ENCODE measurements around the gene SMAD5.

Gene SMAD5

GRCh38 chr5:136141561-136141960 is 8.9 kb downstream of the SMAD5 start:
- H3K79me2 ChIP-seq (ENCODE audit: control insufficient read depth, insufficient read depth, low read length, poor library complexity), result peaks cover 10% of the 10 kb centered on the region

DNA sequence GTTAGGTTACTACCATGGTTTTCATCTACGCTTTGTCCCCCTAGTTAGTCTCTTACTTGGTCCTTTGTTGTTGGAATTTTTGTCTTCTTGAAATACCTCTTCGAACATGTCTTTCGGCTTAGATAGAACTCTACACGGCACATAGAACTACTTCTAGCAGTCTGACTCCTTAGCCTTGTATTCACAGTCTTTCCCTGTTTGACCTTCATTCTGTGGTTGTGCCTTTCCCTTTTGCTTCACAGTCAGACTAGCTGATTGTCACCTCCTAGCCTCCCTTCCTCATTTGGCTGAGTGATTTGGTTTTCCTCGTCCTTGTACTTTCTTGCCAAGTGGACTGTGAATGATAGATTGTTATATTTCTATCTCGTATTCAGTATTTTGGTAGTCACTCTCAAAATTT is 10.7 kb downstream of the SMAD5 start:
- DNase-seq, result no peak
- H3K4me3 ChIP-seq (ENCODE audit: low read depth, low read length), result no peak overlapping the region
- no peak overlapping the region for H4K8ac ChIP-seq (ENCODE audit: low read depth, low read length)
- H2BK12ac ChIP-seq (ENCODE audit: low read length), result no peak overlapping the region
- H3K79me1 ChIP-seq (ENCODE audit: low read length), result no peaks in the 10 kb centered on the region
- H3K18ac ChIP-seq (ENCODE audit: low read length), result no peak overlapping the region
- no peaks in the 10 kb centered on the region for H3K9me3 ChIP-seq (ENCODE audit: insufficient read depth, low read depth, low read length)
- peaks cover 0 to 3% of the 10 kb centered on the region in 2 experiments for H3K4me1 ChIP-seq (ENCODE audit: control insufficient read depth in 1 of 2, insufficient read depth in 2 of 2, low read length in 2 of 2)
- H4K91ac ChIP-seq (ENCODE audit: low read depth, low read length), result no peak overlapping the region
- H3K4me2 ChIP-seq (ENCODE audit: low read length), result no peak overlapping the region
- H3K79me2 ChIP-seq (ENCODE audit: control insufficient read depth, insufficient read depth, low read length, poor library complexity), result peaks cover 7% of the 10 kb centered on the region
- no peak overlapping the region for H3K14ac ChIP-seq (ENCODE audit: low read length)
- no peak overlapping the region for H3K9ac ChIP-seq (ENCODE audit: low read length)
- H4K12ac ChIP-seq (ENCODE audit: low read depth, low read length), result no peak overlapping the region
- no CpG with 5 or more reads among the region's 6 CpGs for WGBS (ENCODE audit: extremely low coverage, insufficient coverage, insufficient read length)
- no peak overlapping the region for H3K4ac ChIP-seq (ENCODE audit: low read depth, low read length)
- no peak overlapping the region for H2AFZ ChIP-seq (ENCODE audit: insufficient read depth, low read length, poor library complexity)
- no peaks in the 10 kb centered on the region for H3K36me3 ChIP-seq (ENCODE audit: control insufficient read depth in 1 of 2, insufficient read depth in 2 of 2, low read length in 2 of 2)
- no peak overlapping the region for H3K27ac ChIP-seq (ENCODE audit: low read depth, low read length)
- no peak overlapping the region for H2BK5ac ChIP-seq (ENCODE audit: low read depth, low read length, poor library complexity)
- peak overlapping the region; percentile 11 for H3K23ac ChIP-seq (ENCODE audit: low read length)
- no peak overlapping the region for H2AK5ac ChIP-seq (ENCODE audit: low read length)
- H2BK120ac ChIP-seq (ENCODE audit: insufficient read depth, low read length, poor library complexity), result no peak overlapping the region
- H3K27me3 ChIP-seq (ENCODE audit: insufficient read depth, low read length), result no peaks in the 10 kb centered on the region

More at GRCh38 chr5:136141561-136141960, 8.9 kb downstream of the SMAD5 start:
- Histone ChIP-seq H4K91ac (ENCODE audit: low read depth, low read length) (no peak overlapping the region), H2AFZ (ENCODE audit: insufficient read depth, low read length, poor library complexity) (no peak overlapping the region), H3K4me1 (ENCODE audit: control insufficient read depth in 1 of 2, insufficient read depth in 2 of 2, low read length in 2 of 2) (peaks cover 0 to 3% of the 10 kb centered on the region in 2 experiments), H2BK5ac (ENCODE audit: low read depth, low read length, poor library complexity) (no peak overlapping the region), H3K4me2 (ENCODE audit: low read length) (no peak overlapping the region), H3K9ac (ENCODE audit: low read length) (no peak overlapping the region), H4K8ac (ENCODE audit: low read depth, low read length) (no peak overlapping the region), H3K36me3 (ENCODE audit: control insufficient read depth in 1 of 2, insufficient read depth in 2 of 2, low read length in 2 of 2) (no peaks in the 10 kb centered on the region), H2AK5ac (ENCODE audit: low read length) (no peak overlapping the region), H2BK120ac (ENCODE audit: insufficient read depth, low read length, poor library complexity) (no peak overlapping the region), H3K27me3 (ENCODE audit: insufficient read depth, low read length) (no peaks in the 10 kb centered on the region), H2BK12ac (ENCODE audit: low read length) (no peak overlapping the region), H4K12ac (ENCODE audit: low read depth, low read length) (no peak overlapping the region), H3K9me3 (ENCODE audit: insufficient read depth, low read depth, low read length) (no peaks in the 10 kb centered on the region), H3K4ac (ENCODE audit: low read depth, low read length) (no peak overlapping the region), H3K18ac (ENCODE audit: low read length) (no peak overlapping the region), H3K79me1 (ENCODE audit: low read length) (no peaks in the 10 kb centered on the region), H3K14ac (ENCODE audit: low read length) (no peak overlapping the region), H3K4me3 (ENCODE audit: low read depth, low read length) (no peak overlapping the region), H3K23ac (ENCODE audit: low read length) (no peak overlapping the region), H3K27ac (ENCODE audit: low read depth, low read length) (no peak overlapping the region)
- DNase-seq, result no peak

DNA sequence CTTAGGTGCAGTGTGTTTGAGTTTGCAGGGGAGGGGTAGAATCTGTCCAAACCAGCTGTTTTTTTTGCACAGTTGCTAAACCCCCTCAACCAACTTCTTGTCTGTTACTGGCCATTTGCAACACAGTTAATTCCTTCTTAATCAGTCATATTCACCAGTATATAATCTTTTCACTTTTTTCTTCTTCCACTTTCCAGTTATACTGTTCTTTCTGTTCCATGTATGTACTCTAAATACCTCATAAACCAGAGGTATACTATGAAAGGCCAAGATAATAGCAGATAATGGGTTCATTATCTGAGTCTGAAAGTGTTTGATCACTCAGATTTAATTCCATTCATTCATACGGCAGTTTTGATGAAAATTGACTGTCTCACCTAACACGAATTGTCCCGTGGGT is 11.1 kb downstream of the SMAD5 start:
- Histone ChIP-seq H2BK12ac (ENCODE audit: low read length) (no peak overlapping the region), H3K4me3 (ENCODE audit: low read depth, low read length) (no peak overlapping the region), H3K27me3 (ENCODE audit: insufficient read depth, low read length) (no peaks in the 10 kb centered on the region), H3K79me2 (ENCODE audit: control insufficient read depth, insufficient read depth, low read length, poor library complexity) (peaks cover 7% of the 10 kb centered on the region), H3K14ac (ENCODE audit: low read length) (no peak overlapping the region), H2BK120ac (ENCODE audit: insufficient read depth, low read length, poor library complexity) (no peak overlapping the region), H2AFZ (ENCODE audit: insufficient read depth, low read length, poor library complexity) (no peak overlapping the region), H3K18ac (ENCODE audit: low read length) (no peak overlapping the region), H3K4me1 (ENCODE audit: control insufficient read depth in 1 of 2, insufficient read depth in 2 of 2, low read length in 2 of 2) (peaks cover 0 to 3% of the 10 kb centered on the region in 2 experiments), H2AK5ac (ENCODE audit: low read length) (no peak overlapping the region), H4K8ac (ENCODE audit: low read depth, low read length) (no peak overlapping the region), H3K36me3 (ENCODE audit: control insufficient read depth in 1 of 2, insufficient read depth in 2 of 2, low read length in 2 of 2) (no peaks in the 10 kb centered on the region), H3K27ac (ENCODE audit: low read depth, low read length) (no peak overlapping the region), H3K4ac (ENCODE audit: low read depth, low read length) (no peak overlapping the region), H3K23ac (ENCODE audit: low read length) (no peak overlapping the region), H2BK5ac (ENCODE audit: low read depth, low read length, poor library complexity) (no peak overlapping the region), H3K4me2 (ENCODE audit: low read length) (no peak overlapping the region), H3K79me1 (ENCODE audit: low read length) (no peaks in the 10 kb centered on the region), H4K91ac (ENCODE audit: low read depth, low read length) (no peak overlapping the region), H3K9me3 (ENCODE audit: insufficient read depth, low read depth, low read length) (no peaks in the 10 kb centered on the region), H3K9ac (ENCODE audit: low read length) (no peak overlapping the region), H4K12ac (ENCODE audit: low read depth, low read length) (no peak overlapping the region)
- DNase-seq, result no peak
- no CpG with 5 or more reads among the region's 3 CpGs for WGBS (ENCODE audit: extremely low coverage, insufficient coverage, insufficient read length)

- no peak overlapping the region for H3K9ac ChIP-seq (ENCODE audit: low read length)
- no peak overlapping the region for H2BK5ac ChIP-seq (ENCODE audit: low read depth, low read length, poor library complexity)
- H3K9me3 ChIP-seq (ENCODE audit: insufficient read depth, low read depth, low read length), result no peaks in the 10 kb centered on the region
- H3K4ac ChIP-seq (ENCODE audit: low read depth, low read length), result no peak overlapping the region
- no peak overlapping the region for H4K12ac ChIP-seq (ENCODE audit: low read depth, low read length)
- H3K4me1 ChIP-seq (ENCODE audit: control insufficient read depth in 1 of 2, insufficient read depth in 2 of 2, low read length in 2 of 2), result no peaks in the 10 kb centered on the region
- H3K79me2 ChIP-seq (ENCODE audit: control insufficient read depth, insufficient read depth, low read length, poor library complexity), result peaks cover 2% of the 10 kb centered on the region
- H4K8ac ChIP-seq (ENCODE audit: low read depth, low read length), result no peak overlapping the region
- H3K79me1 ChIP-seq (ENCODE audit: low read length), result no peaks in the 10 kb centered on the region
- no peak overlapping the region for H2BK12ac ChIP-seq (ENCODE audit: low read length)
- no peak overlapping the region for H3K4me3 ChIP-seq (ENCODE audit: low read depth, low read length)
- H3K14ac ChIP-seq (ENCODE audit: low read length), result no peak overlapping the region
- H3K23ac ChIP-seq (ENCODE audit: low read length), result no peak overlapping the region
- H2BK120ac ChIP-seq (ENCODE audit: insufficient read depth, low read length, poor library complexity), result no peak overlapping the region
- WGBS (ENCODE audit: extremely low coverage, insufficient coverage, insufficient read length), result no CpG with 5 or more reads among the region's 2 CpGs
- no peak overlapping the region for H4K91ac ChIP-seq (ENCODE audit: low read depth, low read length)
- H3K27ac ChIP-seq (ENCODE audit: low read depth, low read length), result no peak overlapping the region
- H3K36me3 ChIP-seq (ENCODE audit: control insufficient read depth in 1 of 2, insufficient read depth in 2 of 2, low read length in 2 of 2), result no peaks in the 10 kb centered on the region
- no peaks in the 10 kb centered on the region for H3K27me3 ChIP-seq (ENCODE audit: insufficient read depth, low read length)
- DNase-seq, result no peak
- no peak overlapping the region for H2AK5ac ChIP-seq (ENCODE audit: low read length)
- H3K18ac ChIP-seq (ENCODE audit: low read length), result no peak overlapping the region
- no peak overlapping the region for H3K4me2 ChIP-seq (ENCODE audit: low read length)
- no peak overlapping the region for H2AFZ ChIP-seq (ENCODE audit: insufficient read depth, low read length, poor library complexity)
These were observed 12.4 kb downstream of the SMAD5 start for GRCh38 chr5:136145030-136145429.

Measured in trophoblast cell (in vitro differentiated cells and primary cell).